Parathyroid adenoma (tissue), 2 donors: ENCODE data around the gene CAPN1.

Experiments used
- H2AFZ ChIP-seq: fragments of 300-600 bp; sonication (generic); one replicate; pipeline ENCODE4 v1.7.0; 2017; ENCODE audit warnings: antibody characterized with exemption, mild to moderate bottlenecking
- H3K27ac ChIP-seq: fragments of 300-600 bp; sonication (generic); one replicate; pipeline ENCODE4 v1.7.0; 2017
- H3K27me3 ChIP-seq: fragments of 300-600 bp; sonication (generic); one replicate; pipeline ENCODE4 v1.7.0; 2017; ENCODE audit warnings: low read length; ENCODE audit not compliant: control insufficient read depth, insufficient read depth
- H3K36me3 ChIP-seq: fragments of 300-600 bp; sonication (generic); one replicate; pipeline ENCODE4 v1.7.0; 2017; ENCODE audit warnings: low read length; ENCODE audit not compliant: control insufficient read depth, insufficient read depth
- H3K4me1 ChIP-seq: fragments of 300-600 bp; sonication (generic); one replicate; pipeline ENCODE4 v1.7.0; 2017; ENCODE audit warnings: control low read depth
- H3K4me2 ChIP-seq: fragments of 300-600 bp; sonication (generic); one replicate; pipeline ENCODE4 v1.7.0; 2017; ENCODE audit warnings: low read length
- H3K4me3 ChIP-seq: fragments of 300-600 bp; sonication (generic); one replicate; pipeline ENCODE4 v1.7.0; 2017; ENCODE audit warnings: low read depth, low read length
- H3K79me2 ChIP-seq: fragments of 300-600 bp; sonication (generic); one replicate; pipeline ENCODE4 v1.7.0; 2017; ENCODE audit warnings: control low read depth
- H3K9ac ChIP-seq: fragments of 300-600 bp; sonication (generic); one replicate; pipeline ENCODE4 v1.7.0; 2017; ENCODE audit warnings: mild to moderate bottlenecking
- H3K9me3 ChIP-seq: fragments of 300-600 bp; sonication (generic); one replicate; pipeline ENCODE4 v1.7.0; 2017; ENCODE audit warnings: low read length; ENCODE audit not compliant: control insufficient read depth
- TF ChIP-seq, protein P1 (sequence below): fragments of 300-600 bp; sonication (generic); IDR thresholded peaks from one replicate; pipeline ENCODE4 v1.7.0; 2017; ENCODE audit warnings: antibody characterized with exemption, mild to moderate bottlenecking
- donor health status: primary hyperparathyroidism.

Gene CAPN1

DNA sequence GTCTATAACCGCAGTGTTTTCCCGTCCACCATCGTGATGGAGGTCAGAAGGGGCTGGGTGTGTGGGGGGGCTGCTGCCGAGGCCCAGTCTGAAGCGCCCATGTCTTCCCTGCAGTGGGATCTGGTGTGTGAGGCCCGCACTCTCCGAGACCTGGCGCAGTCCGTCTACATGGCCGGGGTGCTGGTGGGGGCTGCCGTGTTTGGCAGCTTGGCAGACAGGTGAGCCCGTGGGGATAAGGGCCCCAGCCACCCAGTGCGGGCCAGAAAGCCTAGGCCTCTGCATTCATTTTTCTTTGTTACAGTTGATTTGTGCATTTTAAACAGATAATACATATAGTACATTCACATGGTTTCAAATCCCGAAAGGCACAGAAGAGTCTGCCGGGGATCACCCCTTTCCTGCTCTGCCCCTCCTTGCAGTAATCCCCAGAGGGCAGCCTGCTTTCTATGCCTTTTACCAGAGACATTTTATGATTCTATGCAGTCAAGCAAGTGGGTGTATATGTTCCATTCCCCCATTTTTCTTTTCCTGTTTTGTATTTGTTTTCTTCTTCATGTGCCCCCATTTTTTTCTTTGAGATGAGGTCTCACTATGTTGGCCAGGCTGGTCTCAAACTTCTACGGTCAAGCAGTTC, 32.6 kb downstream of the CAPN1 start:
- Histone ChIP-seq H2AFZ (no peak overlapping the region), H3K36me3 (no peaks in the 10 kb centered on the region), H3K27me3 (no peaks in the 10 kb centered on the region), H3K27ac (no peak overlapping the region), H3K79me2 (no peaks in the 10 kb centered on the region), H3K4me2 (no peak overlapping the region), H3K4me1 (peaks cover 5% of the 10 kb centered on the region), H3K9me3 (no peaks in the 10 kb centered on the region), H3K9ac (no peak overlapping the region), H3K4me3 (no peak overlapping the region)
- TF ChIP-seq, protein P1, sequence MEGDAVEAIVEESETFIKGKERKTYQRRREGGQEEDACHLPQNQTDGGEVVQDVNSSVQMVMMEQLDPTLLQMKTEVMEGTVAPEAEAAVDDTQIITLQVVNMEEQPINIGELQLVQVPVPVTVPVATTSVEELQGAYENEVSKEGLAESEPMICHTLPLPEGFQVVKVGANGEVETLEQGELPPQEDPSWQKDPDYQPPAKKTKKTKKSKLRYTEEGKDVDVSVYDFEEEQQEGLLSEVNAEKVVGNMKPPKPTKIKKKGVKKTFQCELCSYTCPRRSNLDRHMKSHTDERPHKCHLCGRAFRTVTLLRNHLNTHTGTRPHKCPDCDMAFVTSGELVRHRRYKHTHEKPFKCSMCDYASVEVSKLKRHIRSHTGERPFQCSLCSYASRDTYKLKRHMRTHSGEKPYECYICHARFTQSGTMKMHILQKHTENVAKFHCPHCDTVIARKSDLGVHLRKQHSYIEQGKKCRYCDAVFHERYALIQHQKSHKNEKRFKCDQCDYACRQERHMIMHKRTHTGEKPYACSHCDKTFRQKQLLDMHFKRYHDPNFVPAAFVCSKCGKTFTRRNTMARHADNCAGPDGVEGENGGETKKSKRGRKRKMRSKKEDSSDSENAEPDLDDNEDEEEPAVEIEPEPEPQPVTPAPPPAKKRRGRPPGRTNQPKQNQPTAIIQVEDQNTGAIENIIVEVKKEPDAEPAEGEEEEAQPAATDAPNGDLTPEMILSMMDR, result no peak

DNA sequence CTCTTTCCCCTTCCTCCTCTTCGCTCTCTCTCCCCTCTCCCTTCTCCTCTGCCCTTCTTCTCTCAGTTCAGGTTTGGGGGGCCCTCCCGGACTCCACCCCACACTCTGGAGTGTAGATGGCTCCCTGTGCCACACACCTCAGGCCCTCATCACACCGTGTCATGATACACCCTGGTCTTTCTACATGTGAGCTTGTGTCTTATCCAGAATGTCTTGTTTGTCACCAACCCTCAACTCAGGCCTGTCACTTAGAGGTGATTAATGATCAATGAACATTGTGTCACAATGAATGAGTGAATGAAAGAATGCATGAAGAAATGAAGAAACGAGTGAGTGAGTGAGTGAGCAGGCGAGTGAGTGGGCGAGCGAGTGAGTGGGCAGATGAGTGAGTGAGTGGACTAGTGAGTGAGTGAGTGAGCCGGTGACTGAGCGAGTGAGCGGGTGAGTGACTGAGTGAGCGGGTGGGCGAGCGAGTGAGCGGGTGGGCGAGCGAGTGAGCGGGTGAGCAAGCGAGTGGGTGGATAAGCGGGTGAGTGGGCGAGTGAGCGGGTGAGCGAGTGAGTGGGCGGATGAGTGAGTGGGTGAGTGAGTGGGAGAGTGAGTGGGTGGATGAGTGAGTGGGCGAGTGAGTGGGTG, 33.8 kb downstream of the CAPN1 start:
- no peaks in the 10 kb centered on the region for H3K36me3 ChIP-seq
- H2AFZ ChIP-seq, result no peak overlapping the region
- TF ChIP-seq, protein P1, result no peak
- no peaks in the 10 kb centered on the region for H3K79me2 ChIP-seq
- no peak overlapping the region for H3K27ac ChIP-seq
- no peak overlapping the region for H3K4me3 ChIP-seq
- no peak overlapping the region for H3K4me2 ChIP-seq
- H3K4me1 ChIP-seq, result peaks cover 5% of the 10 kb centered on the region
- H3K9ac ChIP-seq, result no peak overlapping the region
- no peaks in the 10 kb centered on the region for H3K9me3 ChIP-seq
- no peaks in the 10 kb centered on the region for H3K27me3 ChIP-seq

DNA sequence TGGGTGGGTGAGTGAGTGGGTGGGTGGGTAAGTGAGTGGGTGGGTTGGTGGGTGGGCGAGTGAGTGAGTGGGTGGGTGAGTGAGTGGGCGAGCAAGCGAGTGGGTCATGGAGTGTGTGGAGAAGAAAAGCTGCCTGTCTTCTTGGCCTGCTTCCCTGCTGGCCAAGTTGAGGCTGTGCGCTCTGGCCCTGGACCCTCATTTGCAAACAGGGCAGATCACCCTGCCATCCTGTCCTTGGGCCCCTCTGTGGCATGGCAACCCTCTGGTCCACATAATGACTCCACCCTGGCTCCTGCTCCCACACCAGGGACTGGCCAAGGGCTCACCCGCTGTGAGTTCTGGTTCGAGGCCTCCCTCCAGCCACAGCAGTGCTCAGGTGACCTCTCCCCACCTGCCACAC, 35.1 kb downstream of the CAPN1 start:
- Histone ChIP-seq H2AFZ (no peak overlapping the region), H3K4me3 (no peak overlapping the region), H3K9me3 (no peaks in the 10 kb centered on the region), H3K27ac (no peak overlapping the region), H3K27me3 (no peaks in the 10 kb centered on the region), H3K36me3 (no peaks in the 10 kb centered on the region), H3K9ac (no peak overlapping the region), H3K79me2 (no peaks in the 10 kb centered on the region), H3K4me2 (no peak overlapping the region), H3K4me1 (peaks cover 2% of the 10 kb centered on the region)
- TF ChIP-seq, protein P1, result no peak

DNA sequence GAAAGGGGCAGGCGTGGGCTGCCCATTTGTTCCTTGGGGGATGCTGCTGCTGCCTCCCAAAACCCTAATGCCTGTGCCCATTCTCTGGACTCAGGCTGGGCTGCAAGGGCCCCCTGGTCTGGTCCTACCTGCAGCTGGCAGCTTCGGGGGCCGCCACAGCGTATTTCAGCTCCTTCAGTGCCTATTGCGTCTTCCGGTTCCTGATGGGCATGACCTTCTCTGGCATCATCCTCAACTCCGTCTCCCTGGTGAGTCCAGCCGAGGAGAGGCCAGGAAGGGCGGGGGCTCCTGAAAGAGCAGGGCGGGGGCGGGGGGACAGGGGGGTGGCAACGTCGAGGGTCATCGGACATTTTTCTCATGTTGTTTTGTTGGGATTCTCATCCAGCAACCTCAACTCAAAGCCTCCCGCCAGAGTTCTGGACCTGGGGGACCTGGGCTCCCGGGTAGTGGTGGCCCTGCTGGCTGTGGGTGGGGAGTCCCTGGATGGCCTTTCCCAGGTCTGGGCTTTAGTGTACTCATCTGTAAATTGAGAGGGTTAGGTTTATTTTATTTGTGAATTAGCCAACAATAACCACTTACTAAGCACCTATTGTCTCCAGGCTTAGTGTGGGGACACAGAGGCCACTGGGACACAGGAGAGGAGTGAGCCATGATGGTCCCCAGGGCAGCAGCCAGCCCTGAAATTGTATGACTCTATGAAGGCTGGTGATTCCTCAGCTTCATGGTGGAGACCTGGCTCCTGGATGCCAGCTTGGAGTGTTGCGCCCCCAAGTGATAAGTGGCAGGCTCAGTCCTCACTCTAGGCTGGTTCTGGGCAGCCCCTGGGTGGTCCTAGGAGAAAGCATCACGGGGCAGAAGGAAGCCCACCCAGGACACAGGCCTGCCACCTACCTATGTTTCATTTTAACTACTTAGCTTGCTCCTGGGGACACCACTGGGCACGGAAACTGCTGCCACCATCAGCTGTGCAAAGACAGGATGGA, 36.0 kb downstream of the CAPN1 start:
- Histone ChIP-seq H3K27me3 (no peaks in the 10 kb centered on the region), H3K4me1 (peaks cover 2% of the 10 kb centered on the region), H3K9ac (no peak overlapping the region), H3K4me3 (no peak overlapping the region), H3K27ac (no peak overlapping the region), H3K4me2 (no peak overlapping the region), H2AFZ (no peak overlapping the region), H3K79me2 (no peaks in the 10 kb centered on the region), H3K9me3 (no peaks in the 10 kb centered on the region), H3K36me3 (no peaks in the 10 kb centered on the region)
- TF ChIP-seq, protein P1, result no peak
